H9 (cell line): ENCODE results near the gene NCOA6. TPM values are rescaled to one million over a fixed set of nuclear protein-coding genes. Genes with fewer than 3 reads are reported as not detected.

Source experiments
- DNase-seq: peaks from one replicate; pipeline ENCODE4 v3.0.0-alpha.2; 2017
- H2AFZ ChIP-seq: one replicate; pipeline ENCODE4 v1.6.1; 2013; ENCODE audit warnings: mild to moderate bottlenecking, low read length, control low read depth, moderate library complexity
- H2AK5ac ChIP-seq: 2 replicates; pipeline ENCODE4 v1.6.1; 2013; ENCODE audit warnings: low read length, control low read depth, mixed read lengths; ENCODE audit not compliant: insufficient read length
- H2BK120ac ChIP-seq: one replicate; pipeline ENCODE4 v1.6.1; 2013; ENCODE audit warnings: low read depth, mild to moderate bottlenecking, low read length, control low read depth, inconsistent platforms; ENCODE audit not compliant: poor library complexity, severe bottlenecking
- H2BK12ac ChIP-seq: 2 replicates; pipeline ENCODE4 v1.6.1; 2013; ENCODE audit warnings: low read length, control low read depth, mixed read lengths, low read depth; ENCODE audit not compliant: insufficient read length
- H2BK15ac ChIP-seq: 2 replicates; pipeline ENCODE4 v1.6.1; 2013; ENCODE audit warnings: low read depth, low read length, control low read depth
- H2BK20ac ChIP-seq: one replicate; pipeline ENCODE4 v1.6.1; 2013; ENCODE audit warnings: low read depth, mild to moderate bottlenecking, low read length, control low read depth, inconsistent platforms; ENCODE audit not compliant: poor library complexity, severe bottlenecking
- H2BK5ac ChIP-seq: 2 replicates; pipeline ENCODE4 v1.6.1; 2013; ENCODE audit warnings: low read length, control low read depth, mixed read lengths; ENCODE audit not compliant: insufficient read length
- H3K14ac ChIP-seq: 2 replicates; pipeline ENCODE4 v1.6.1; 2013; ENCODE audit warnings: low read length, control low read depth; ENCODE audit not compliant: insufficient read depth
- H3K18ac ChIP-seq: 2 replicates; pipeline ENCODE4 v1.6.1; 2013; ENCODE audit warnings: low read depth, mild to moderate bottlenecking, mixed read lengths, low read length, control low read depth; ENCODE audit not compliant: insufficient read length
- H3K23ac ChIP-seq: 2 replicates; pipeline ENCODE4 v1.6.1; 2013; ENCODE audit warnings: low read length, control low read depth, mixed read lengths, low read depth; ENCODE audit not compliant: insufficient read length
- H3K23me2 ChIP-seq: 2 replicates; pipeline ENCODE4 v1.6.1; 2013; ENCODE audit warnings: low read depth, mild to moderate bottlenecking, mixed read lengths, low read length, control low read depth; ENCODE audit not compliant: insufficient read length, poor library complexity, severe bottlenecking
- H3K27ac ChIP-seq: 2 replicates; pipeline ENCODE4 v1.5.1; 2013; ENCODE audit warnings: low read length, control low read depth, mixed read lengths, low read depth; ENCODE audit not compliant: insufficient read length
- H3K27me3 ChIP-seq: 2 replicates; pipeline ENCODE4 v1.6.1; 2013; ENCODE audit warnings: low read length, control low read depth, inconsistent platforms; ENCODE audit not compliant: insufficient read depth
- H3K4ac ChIP-seq: 2 replicates; pipeline ENCODE4 v1.6.1; 2013; ENCODE audit warnings: low read depth, mild to moderate bottlenecking, control low read depth, inconsistent platforms, low read length, moderate library complexity
- H3K4me1 ChIP-seq: 2 replicates; pipeline ENCODE4 v1.6.1; 2013; ENCODE audit warnings: low read length, control low read depth, inconsistent platforms; ENCODE audit not compliant: insufficient read depth
- H3K4me2 ChIP-seq: 2 replicates; pipeline ENCODE4 v1.6.1; 2013; ENCODE audit warnings: low read length, control low read depth, mixed read lengths; ENCODE audit not compliant: insufficient read length, insufficient read depth
- H3K56ac ChIP-seq: 2 replicates; pipeline ENCODE4 v1.6.1; 2013; ENCODE audit warnings: low read depth, mild to moderate bottlenecking, mixed read lengths, low read length, control low read depth; ENCODE audit not compliant: insufficient read length
- H3K79me1 ChIP-seq: 2 replicates; pipeline ENCODE4 v1.6.1; 2013; ENCODE audit warnings: low read depth, mild to moderate bottlenecking, moderate library complexity, low read length, control low read depth, inconsistent platforms; ENCODE audit not compliant: insufficient read depth, poor library complexity, severe bottlenecking
- H3K79me2 ChIP-seq: 2 replicates; pipeline ENCODE4 v1.6.1; 2013; ENCODE audit warnings: low read length, control low read depth, inconsistent platforms; ENCODE audit not compliant: insufficient read depth
- H3K9ac ChIP-seq: 2 replicates; pipeline ENCODE4 v1.6.1; 2013; ENCODE audit warnings: low read length, control low read depth, mixed read lengths; ENCODE audit not compliant: insufficient read length; ENCODE audit errors: extremely low read depth
- H3K9me3 ChIP-seq: one replicate; pipeline ENCODE4 v1.6.1; 2013; ENCODE audit warnings: low read depth, low read length, inconsistent platforms; ENCODE audit not compliant: control insufficient read depth
- H3T11ph ChIP-seq: one replicate; pipeline ENCODE4 v1.6.1; 2013; ENCODE audit warnings: mild to moderate bottlenecking, low read length, control low read depth, inconsistent platforms
- H4K20me1 ChIP-seq: one replicate; pipeline ENCODE4 v1.6.1; 2013; ENCODE audit not compliant: control insufficient read depth, insufficient read length, insufficient read depth
- H4K5ac ChIP-seq: 2 replicates; pipeline ENCODE4 v1.6.1; 2013; ENCODE audit warnings: low read depth, mild to moderate bottlenecking, mixed read lengths, low read length, control low read depth; ENCODE audit not compliant: insufficient read length
- H4K8ac ChIP-seq: replicated peaks from 2 replicates; pipeline ENCODE4 v1.6.1; 2013; ENCODE audit warnings: low read length, control low read depth, mixed read lengths, low read depth; ENCODE audit not compliant: insufficient read length
- H4K91ac ChIP-seq: 2 replicates; pipeline ENCODE4 v1.6.1; 2013; ENCODE audit warnings: low read depth, mild to moderate bottlenecking, moderate library complexity, mixed read lengths, low read length, control low read depth; ENCODE audit not compliant: insufficient read length
- H3K27ac Mint-ChIP-seq, 3 experiments: 2 replicates in 2 of 3; 3 replicates in 1 of 3; pipeline ENCODE4 v1.8.0; 2020 to 2021; ENCODE audit warnings: mixed read lengths in 3 of 3, mild to moderate bottlenecking in 1 of 3, moderate library complexity in 1 of 3
- H3K27me3 Mint-ChIP-seq: 2 replicates; pipeline ENCODE4 v1.8.0; 2021; ENCODE audit warnings: low read depth, mild to moderate bottlenecking, moderate library complexity, mixed read lengths
- H3K36me3 Mint-ChIP-seq, 3 experiments: 2 replicates in 2 of 3; 3 replicates in 1 of 3; pipeline ENCODE4 v1.8.0; 2020 to 2021; ENCODE audit warnings: low read depth in 3 of 3, mixed read lengths in 3 of 3; ENCODE audit not compliant: insufficient read depth in 1 of 3
- H3K4me1 Mint-ChIP-seq, 2 experiments: 2 replicates each; pipeline ENCODE4 v1.8.0; 2020; ENCODE audit warnings: mixed read lengths in 2 of 2
- H3K4me3 Mint-ChIP-seq, 2 experiments: 2 replicates in 1 of 2; 3 replicates in 1 of 2; pipeline ENCODE4 v1.8.0; 2020 to 2021; ENCODE audit warnings: mild to moderate bottlenecking in 2 of 2, mixed read lengths in 2 of 2, moderate library complexity in 1 of 2
- H3K9me3 Mint-ChIP-seq, 2 experiments: 2 replicates in 1 of 2; 3 replicates in 1 of 2; pipeline ENCODE4 v1.8.0; 2020; ENCODE audit warnings: mild to moderate bottlenecking in 2 of 2, mixed read lengths in 2 of 2, moderate library complexity in 1 of 2
- CTCF ChIP-seq: fragments of 200-600 bp; sonication (generic); conservative IDR thresholded peaks from 3 replicates; pipeline ENCODE4 v1.8.0; 2021; ENCODE audit warnings: antibody characterized with exemption, mild to moderate bottlenecking
- total RNA-seq: library from RNA; stranded (reverse); gene quantifications from 2 replicates; pipeline ENCODE4 v1.2.1, GENCODE V29; 2021

Gene NCOA6
- total RNA-seq, 1 experiment from 2014 or later, result 23.9 TPM

DNA sequence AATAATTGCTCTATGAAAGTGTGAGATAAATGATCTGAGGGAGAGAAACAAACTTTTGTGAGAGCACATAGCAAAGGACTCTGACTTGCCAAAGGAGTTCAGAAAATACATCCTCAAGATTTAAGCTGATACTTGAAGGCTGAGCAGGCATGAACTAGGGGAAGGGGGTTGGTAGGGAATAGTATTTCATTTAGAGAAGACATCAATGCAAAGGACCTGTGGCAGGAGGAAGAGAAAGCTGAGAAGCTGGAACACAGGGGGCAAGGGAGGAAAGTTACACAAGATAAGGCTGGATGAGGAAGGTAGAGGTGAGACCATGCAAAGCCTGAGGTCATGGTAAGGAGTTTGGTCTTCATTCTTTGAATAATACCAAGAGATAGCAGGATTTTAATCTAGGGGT lies 50.6 kb downstream of the NCOA6 start:
- Histone ChIP-seq H3K4me2 (no peak overlapping the region), H2BK20ac (no peak overlapping the region), H3K4me1 (no peaks in the 10 kb centered on the region), H3K27ac (no peak overlapping the region), H3K9me3 (no peaks in the 10 kb centered on the region), H2BK15ac (no peak overlapping the region), H2AFZ (no peak overlapping the region), H3K14ac (no peak overlapping the region), H2BK12ac (no peak overlapping the region), H3K4ac (no peak overlapping the region), H3K79me1 (no peaks in the 10 kb centered on the region), H4K8ac (no peak overlapping the region), H3K56ac (no peak overlapping the region), H4K91ac (no peak overlapping the region), H2AK5ac (no peak overlapping the region), H3K18ac (no peak overlapping the region), H3K79me2 (no peaks in the 10 kb centered on the region), H3T11ph (no peak overlapping the region), H2BK120ac (no peak overlapping the region), H4K20me1 (no peaks in the 10 kb centered on the region), H3K27me3 (no peaks in the 10 kb centered on the region), H3K23ac (no peak overlapping the region), H4K5ac (no peak overlapping the region), H3K9ac (no peak overlapping the region), H2BK5ac (no peak overlapping the region), H3K23me2 (no peaks in the 10 kb centered on the region)
- Mint-ChIP-seq H3K9me3 (no peaks in the 10 kb centered on the region), H3K27ac (no peak overlapping the region; a peak in 1 of 7 replicates), H3K4me1 (no peaks in the 10 kb centered on the region), H3K36me3 (peaks cover 0 to 33% (median 5%) of the 10 kb centered on the region in 3 experiments; a peak in 3 of 7 replicates), H3K27me3 (no peaks in the 10 kb centered on the region), H3K4me3 (no peak overlapping the region)
- DNase-seq, result no peak
- TF ChIP-seq CTCF, result no peak
